Caco-2 (cell line): ENCODE measurements around the gene APOA1. TPM values are rescaled to one million over a fixed set of nuclear protein-coding genes. Genes with fewer than 3 reads are reported as not detected.

Experiments used
- BruUV-seq: library from RNA; stranded (reverse); fragments of 400-500 nt; replicated peaks from 2 replicates; lab custom pipeline; 2021; lab: Mats Ljungman, UMichigan
- CTCF ChIA-PET: fragments of 300-600 bp; sonication (Branson Sonifier 250); formaldehyde crosslinking; loops from one replicate; lab custom pipeline; 2022; ENCODE audit warnings: antibody characterized with exemption; lab: Charles Lee
- POLR2A ChIA-PET: fragments of 300-600 bp; sonication (Branson Sonifier 250); formaldehyde crosslinking; loops from one replicate; lab custom pipeline; 2022; ENCODE audit warnings: antibody characterized with exemption; lab: Charles Lee
- DNase-seq, 2 experiments: peaks; one replicate each; pipeline versions ENCODE4 v3.0.0 to v3.0.0-alpha.2; 2020 to 2022
- H3K27me3 ChIP-seq: replicated peaks from 2 replicates; pipeline ENCODE4 v1.6.0; 2011; ENCODE audit warnings: low read length; ENCODE audit not compliant: control insufficient read depth, insufficient read depth
- H3K36me3 ChIP-seq: 2 replicates; pipeline ENCODE4 v1.5.1; 2011; ENCODE audit warnings: low read length; ENCODE audit not compliant: control insufficient read depth, insufficient read depth
- H3K4me1 ChIP-seq: fragments of 250-450 bp; sonication (Bioruptor Pico); 2 replicates; pipeline ENCODE4 v1.5.1; 2020; ENCODE audit warnings: mild to moderate bottlenecking
- H3K4me3 ChIP-seq: 2 replicates; pipeline ENCODE4 v1.5.1; 2011; ENCODE audit warnings: low read depth, mild to moderate bottlenecking, control low read depth, low read length
- H3K9me3 ChIP-seq: fragments of 250-450 bp; sonication (Bioruptor Pico); 2 replicates; pipeline ENCODE4 v1.5.1; 2020; ENCODE audit warnings: mild to moderate bottlenecking, moderate library complexity
- H3K27ac Mint-ChIP-seq: one replicate; pipeline ENCODE4 v1.8.0; 2022; ENCODE audit warnings: mixed read lengths; ENCODE audit not compliant: unreplicated experiment
- H3K27me3 Mint-ChIP-seq: one replicate; pipeline ENCODE4 v1.8.0; 2022; ENCODE audit warnings: mixed read lengths; ENCODE audit not compliant: insufficient read depth, unreplicated experiment
- H3K36me3 Mint-ChIP-seq: one replicate; pipeline ENCODE4 v1.8.0; 2022; ENCODE audit warnings: mild to moderate bottlenecking, mixed read lengths; ENCODE audit not compliant: insufficient read depth, unreplicated experiment
- H3K4me1 Mint-ChIP-seq: one replicate; pipeline ENCODE4 v1.8.0; 2022; ENCODE audit warnings: low read depth, mixed read lengths; ENCODE audit not compliant: unreplicated experiment
- H3K4me3 Mint-ChIP-seq: one replicate; pipeline ENCODE4 v1.8.0; 2022; ENCODE audit warnings: mild to moderate bottlenecking, moderate library complexity, mixed read lengths; ENCODE audit not compliant: unreplicated experiment
- H3K9me3 Mint-ChIP-seq: one replicate; pipeline ENCODE4 v1.8.0; 2022; ENCODE audit warnings: mixed read lengths; ENCODE audit not compliant: unreplicated experiment
- CTCF ChIP-seq, 2 experiments: fragments of 200-600 bp in 1 of 2; IDR thresholded peaks; 1 replicate in 1 of 2; 2 replicates in 1 of 2; pipeline versions ENCODE4 v1.5.1 to v1.8.0; 2011 to 2022; ENCODE audit warnings: antibody characterized with exemption in 1 of 2, control low read depth in 1 of 2, inconsistent platforms in 1 of 2, low read depth in 1 of 2, low read length in 1 of 2, mild to moderate bottlenecking in 1 of 2, moderate library complexity in 1 of 2; ENCODE audit not compliant: insufficient read depth in 1 of 2, severe bottlenecking in 1 of 2, unreplicated experiment in 1 of 2
- intact Hi-C: fragments of 100-400 bp; cut with micrococcal nuclease; formaldehyde crosslinking; loops from one replicate; pipeline ENCODE4 v1.10.0; 2022; ENCODE audit not compliant: unreplicated experiment
- total RNA-seq: library from RNA; stranded (reverse); gene quantifications from 2 replicates; pipeline ENCODE4 v1.2.3, GENCODE V29; 2022

The APOA1 gene
- total RNA-seq, 1 experiment from 2014 or later = 913 TPM

GRCh38 chr11:116791002-116791812 lies 46.2 kb downstream of the APOA1 start:
- Histone ChIP-seq H3K27me3 (no peaks in the 10 kb centered on the region), H3K9me3 (no peaks in the 10 kb centered on the region; the same call in 1 of the 2 replicates), H3K4me1 (peaks cover 50% of the 10 kb centered on the region), H3K36me3 (peaks cover 1% of the 10 kb centered on the region; the same call in 1 of the 2 replicates), H3K4me3 (no peak overlapping the region)
- no peaks in the 10 kb centered on the region for H3K27me3 Mint-ChIP-seq
- ChIA-PET POLR2A (interaction anchor here (1.3 to 2.1 kb wide), 2 partner anchors 38 to 46 kb away, joined by 8 to 11 read pairs; partner anchors contain the start of genes APOA1 and APOC3), CTCF (interaction anchor here (0.6 to 5.5 kb wide), 22 partner anchors 8 to 436 kb away, joined by 3 to 52 read pairs (median 4); partner anchors contain the start of genes APOA1, APOA4 and APOC3)
- BruUV-seq = no TSS peak
- H3K36me3 Mint-ChIP-seq = peaks cover 19% of the 10 kb centered on the region
- peaks cover 41% of the 10 kb centered on the region for H3K4me1 Mint-ChIP-seq
- intact Hi-C loops = loop anchor here (1.0 kb wide), 2 partner anchors 45 to 315 kb away; no protein-coding TSS in a partner anchor
- H3K27ac Mint-ChIP-seq = peak overlapping the region; percentile 4
- peak; percentile 86 to 96 for TF ChIP-seq CTCF (IDR thresholded peaks at IDR 0.05; ENCODE audit: insufficient read depth in 1 of 2, low read depth in 1 of 2, low read length in 1 of 2, severe bottlenecking in 1 of 2, unreplicated experiment in 1 of 2)
- DNase-seq = peak; percentile 79 to 84
- no peak overlapping the region for H3K4me3 Mint-ChIP-seq
- peaks cover 14% of the 10 kb centered on the region for H3K9me3 Mint-ChIP-seq

GRCh38 chr11:116790167-116791001 lies 47.0 kb downstream of the APOA1 start:
- Histone ChIP-seq H3K4me3 (no peak overlapping the region), H3K4me1 (peaks cover 56% of the 10 kb centered on the region), H3K27me3 (no peaks in the 10 kb centered on the region), H3K9me3 (no peaks in the 10 kb centered on the region; the same call in 1 of the 2 replicates), H3K36me3 (peaks cover 4% of the 10 kb centered on the region; the same call in 1 of the 2 replicates)
- DNase-seq = no peak
- POLR2A ChIA-PET = interaction anchor here (1.3 to 2.1 kb wide), 2 partner anchors 39 to 46 kb away, joined by 8 to 11 read pairs; partner anchors contain the start of genes APOA1 and APOC3
- Mint-ChIP-seq H3K27ac (peak overlapping the region; percentile 4), H3K9me3 (peaks cover 14% of the 10 kb centered on the region), H3K4me1 (peaks cover 42% of the 10 kb centered on the region), H3K36me3 (peaks cover 27% of the 10 kb centered on the region), H3K27me3 (no peaks in the 10 kb centered on the region), H3K4me3 (no peak overlapping the region)
- intact Hi-C loops = loop anchor here (1.0 kb wide), 2 partner anchors 46 to 316 kb away; no protein-coding TSS in a partner anchor
- no peak for TF ChIP-seq CTCF (IDR thresholded peaks at IDR 0.05; ENCODE audit: insufficient read depth in 1 of 2, low read depth in 1 of 2, low read length in 1 of 2, severe bottlenecking in 1 of 2, unreplicated experiment in 1 of 2)
- no TSS peak for BruUV-seq
- CTCF ChIA-PET = interaction anchor here (0.6 to 5.5 kb wide), 18 partner anchors 7 to 436 kb away, joined by 3 to 52 read pairs (median 4); partner anchors contain the start of genes APOA1 and APOC3
